Mucosa of gallbladder (tissue), 1 donor: ENCODE results near the gene NECAB3. TPM values are rescaled to one million over a fixed set of nuclear protein-coding genes. Genes with fewer than 3 reads are reported as not detected.
A peak's percentile ranks its signal among the peaks of the same experiment; 100 is the strongest.

Experiments
- DNase-seq: peaks from one replicate; pipeline ENCODE4 v3.0.0-alpha.2; 2020; ENCODE audit warnings: low spot score
- total RNA-seq: library from RNA; stranded (reverse); gene quantifications from one replicate; pipeline ENCODE4 v1.2.1, GENCODE V29; 2021
- donor health status: DM: no; HTN: no; CAD: no.

Gene NECAB3
- total RNA-seq, 1 donor from 2014 or later, result 37.3 TPM

DNA sequence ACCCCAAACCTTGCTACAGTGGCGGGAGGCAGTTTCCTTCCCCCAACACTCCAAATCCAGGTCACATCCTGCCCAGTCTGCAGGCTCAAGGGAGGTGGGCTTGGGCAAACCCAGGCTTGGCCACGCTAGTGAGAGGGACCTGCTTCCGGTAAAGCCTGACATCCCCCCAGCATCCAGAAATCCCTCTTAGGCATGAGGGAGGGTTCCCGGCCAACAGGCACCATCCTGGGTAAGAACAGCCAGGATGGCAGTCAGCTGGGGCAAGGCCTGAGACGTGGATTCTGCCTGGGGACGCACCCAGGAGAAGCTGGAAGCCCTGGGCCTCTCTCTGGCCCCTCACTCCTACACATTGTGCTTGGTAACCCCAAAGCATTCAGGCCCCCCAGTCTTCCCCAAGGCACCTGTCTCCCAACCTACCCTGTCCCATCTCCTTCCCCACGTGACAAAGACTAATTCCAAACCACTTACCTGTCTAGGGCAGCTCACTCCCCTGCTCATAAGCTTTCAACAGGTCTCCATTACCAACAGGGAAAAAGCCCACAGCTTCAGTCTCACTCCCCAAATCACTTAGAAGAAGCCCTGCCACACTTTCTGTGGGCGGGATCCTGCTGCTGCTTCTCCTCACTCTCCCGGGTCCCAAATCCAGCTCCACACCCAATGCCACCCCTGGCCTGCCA is 10.0 kb downstream of the NECAB3 start:
- no peak for DNase-seq

DNA sequence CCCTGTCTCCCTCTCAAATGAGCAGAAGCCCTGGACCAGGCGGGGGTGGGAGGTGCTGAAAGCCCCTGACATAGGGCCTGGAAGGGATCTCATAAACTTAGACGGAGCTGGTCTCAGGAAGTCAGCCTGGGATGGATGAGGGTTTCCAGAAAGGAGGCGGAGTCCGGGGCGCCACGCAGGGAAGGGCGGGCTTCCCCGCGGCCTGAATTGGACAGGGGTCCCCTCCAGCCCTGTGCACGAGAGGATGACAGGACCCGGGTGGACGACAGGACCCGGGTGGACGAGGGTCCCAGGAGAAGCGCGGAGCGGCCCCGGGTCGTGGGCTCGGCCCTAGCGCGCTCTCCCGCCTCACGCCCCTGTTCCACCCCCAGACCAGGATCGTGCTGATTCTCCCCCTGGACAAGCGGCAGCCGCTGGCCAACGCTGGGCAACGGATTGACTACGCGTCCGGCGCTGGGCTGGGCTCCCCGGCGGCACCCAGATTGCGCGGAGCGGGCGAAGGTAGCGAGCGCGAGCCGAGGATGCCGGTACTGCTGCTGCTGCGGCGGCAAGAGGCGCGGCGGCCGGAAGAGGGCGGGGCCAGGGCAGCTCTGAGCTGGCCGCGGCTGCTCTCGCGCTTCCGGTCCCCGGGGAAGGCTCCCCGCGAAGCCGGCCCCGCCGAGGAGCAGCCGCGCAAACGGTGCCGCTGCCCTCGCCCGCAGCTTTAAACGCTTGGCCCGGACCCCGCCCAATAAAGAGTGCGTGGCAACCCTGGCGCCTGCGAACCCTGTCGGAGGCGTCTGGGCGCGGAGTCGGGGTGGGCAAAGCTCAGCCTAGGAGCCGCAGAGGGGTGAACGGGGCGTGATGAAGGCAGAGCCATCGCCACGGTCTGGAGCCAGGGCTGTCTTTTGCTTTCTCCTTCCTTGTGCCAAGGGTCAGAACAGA is 10.8 kb downstream of the NECAB3 start:
- peak; percentile 84 for DNase-seq

DNA sequence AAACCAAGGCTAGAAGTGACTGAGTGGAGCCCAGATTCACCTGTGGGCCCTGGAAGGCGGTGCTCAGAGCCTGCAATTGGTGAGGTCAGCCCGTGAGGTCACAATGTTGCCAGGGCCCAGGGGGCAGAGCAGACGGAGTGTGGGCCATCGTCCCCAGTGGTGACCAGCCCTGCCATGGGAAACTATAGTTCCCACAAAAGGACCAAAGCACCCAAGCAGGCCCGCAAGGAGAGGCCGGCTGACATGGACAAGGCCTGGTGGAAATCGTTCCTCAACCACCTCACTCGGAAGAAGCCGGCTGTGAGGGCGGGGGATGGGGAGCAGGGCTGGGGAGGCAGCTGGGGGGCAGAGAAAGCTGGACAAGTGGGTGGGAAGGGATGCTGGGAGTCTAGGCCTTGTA is 12.1 kb downstream of the NECAB3 start, which contains the start of gene C20orf144:
Gene C20orf144 (plus strand): TSS at position 156 of the 400 bp plus-strand sequence. CDS start 19 bp downstream, at position 175.
- DNase-seq, result no peak

DNA sequence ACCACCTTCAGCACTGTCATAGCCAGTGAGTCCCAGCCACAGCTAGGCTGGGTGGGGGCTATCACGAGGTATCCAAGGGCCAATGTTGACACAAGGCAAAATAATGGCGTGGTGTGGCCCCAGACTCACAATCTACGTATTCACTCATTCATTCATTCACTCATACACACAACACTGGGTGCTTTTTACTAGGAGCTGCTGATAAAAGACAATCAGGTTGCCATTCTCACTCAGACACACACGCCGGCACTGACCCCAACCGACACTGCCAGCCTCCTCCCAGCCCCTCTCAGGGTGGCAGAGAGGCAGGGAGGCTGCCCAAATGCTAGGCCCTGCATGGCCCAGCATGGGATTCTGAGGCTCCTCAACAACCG is 13.6 kb downstream of the NECAB3 start:
- DNase-seq, result no peak

DNA sequence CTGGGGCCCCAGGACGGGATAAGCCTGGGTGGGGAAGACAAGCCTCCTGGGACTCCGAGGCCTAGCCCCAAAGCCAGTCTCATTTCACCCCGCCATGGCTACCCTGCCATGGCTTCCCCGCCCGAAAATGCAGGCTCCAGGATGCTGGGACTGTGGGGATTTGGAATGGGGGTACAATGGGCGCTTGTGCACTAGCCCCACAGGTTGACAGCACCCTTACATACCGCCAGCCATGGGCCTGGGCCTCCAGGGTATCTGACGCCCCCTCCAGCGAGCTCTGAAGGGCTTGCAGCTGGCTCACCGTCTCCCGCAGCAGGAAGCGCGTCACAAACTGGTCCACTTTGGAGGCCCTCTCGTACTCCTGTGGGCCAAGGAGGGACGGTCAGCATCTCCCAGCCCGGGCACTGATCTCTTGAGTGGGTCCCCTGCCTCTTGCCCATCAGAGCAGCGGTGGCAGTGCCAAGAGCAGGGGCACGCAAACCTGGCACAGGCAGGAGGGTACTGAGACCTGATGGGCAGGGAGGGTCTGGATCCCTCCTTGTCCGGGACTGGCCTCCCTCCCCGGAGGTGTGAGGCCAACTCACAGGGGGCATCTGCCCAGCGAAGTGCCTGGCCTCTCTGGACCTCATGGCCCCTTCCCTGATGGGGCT is 14.1 kb downstream of the NECAB3 start:
- no peak for DNase-seq

DNA sequence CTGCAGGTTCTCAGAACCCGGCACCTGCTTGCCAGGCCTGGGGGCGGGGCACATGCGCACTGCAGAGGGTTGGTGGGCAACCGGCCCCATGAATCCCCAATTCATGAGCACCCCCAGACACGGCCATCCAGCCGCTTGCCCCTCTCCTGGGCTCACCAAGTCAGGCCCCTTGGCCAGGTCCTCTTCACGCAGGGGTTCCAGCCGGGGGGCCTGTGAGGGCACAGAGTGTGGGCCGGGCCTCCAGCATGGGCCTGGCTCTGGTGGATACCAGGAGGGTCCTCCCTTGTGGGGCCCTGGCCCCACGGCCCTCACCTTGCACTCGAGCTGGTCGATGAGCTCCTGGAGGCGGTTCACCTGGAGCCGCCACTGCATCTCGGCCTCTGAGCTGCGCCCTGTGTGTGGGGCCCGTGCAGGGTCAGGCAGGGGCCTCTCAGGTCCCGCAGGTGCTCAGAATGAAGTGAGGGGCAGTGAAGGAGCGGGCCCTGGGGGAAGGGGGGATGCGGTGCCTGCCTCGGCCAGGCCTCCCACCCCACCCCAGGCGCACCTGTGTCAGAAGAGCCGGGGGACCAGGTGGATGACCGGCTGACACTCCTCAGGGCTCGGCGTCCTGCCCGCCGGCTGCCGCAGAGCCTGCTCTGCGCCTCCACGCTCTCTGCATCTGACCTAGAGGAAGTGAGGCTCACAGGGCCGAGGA is 14.7 kb downstream of the NECAB3 start:
- DNase-seq, result no peak

DNA sequence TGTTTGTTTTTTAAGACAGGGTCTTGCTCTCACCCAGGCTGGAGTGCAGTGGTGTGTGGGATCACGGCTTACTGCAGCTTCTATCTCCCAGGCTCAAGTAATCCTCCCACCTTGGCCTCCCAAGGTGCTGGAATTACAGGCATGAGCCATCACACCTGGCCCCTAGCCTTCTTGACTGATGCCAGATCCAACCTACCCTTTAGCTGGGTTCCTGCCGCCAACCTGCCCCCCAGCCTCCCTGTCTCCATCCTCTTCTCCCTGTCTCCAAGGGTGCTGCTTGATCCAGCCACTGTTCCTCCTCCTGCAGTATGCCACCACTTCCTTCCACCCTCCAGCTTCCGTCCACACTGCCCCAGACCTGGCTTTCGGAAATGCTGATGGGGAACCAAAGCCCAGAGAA is 15.3 kb downstream of the NECAB3 start:
- no peak for DNase-seq

DNA sequence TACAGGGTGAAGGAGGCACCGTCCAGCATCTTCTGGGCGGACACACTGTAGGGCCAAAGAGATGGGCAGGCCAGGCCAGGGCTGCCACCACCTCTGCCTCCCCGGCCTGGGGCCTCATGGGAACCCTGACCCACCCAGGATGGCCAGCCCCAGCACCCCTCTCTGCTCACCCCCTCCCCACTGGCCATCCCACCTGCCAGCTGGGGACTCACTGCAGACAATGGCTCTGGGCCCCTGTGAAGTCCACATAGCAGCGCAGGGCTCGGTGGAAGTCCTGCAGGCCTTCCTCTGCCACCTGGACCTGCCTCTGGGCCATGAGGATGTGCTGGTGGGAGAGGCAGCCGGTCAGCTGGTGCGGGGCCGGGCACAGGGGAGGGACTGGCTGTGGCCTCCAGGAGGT is 15.7 kb downstream of the NECAB3 start:
- no peak for DNase-seq

DNA sequence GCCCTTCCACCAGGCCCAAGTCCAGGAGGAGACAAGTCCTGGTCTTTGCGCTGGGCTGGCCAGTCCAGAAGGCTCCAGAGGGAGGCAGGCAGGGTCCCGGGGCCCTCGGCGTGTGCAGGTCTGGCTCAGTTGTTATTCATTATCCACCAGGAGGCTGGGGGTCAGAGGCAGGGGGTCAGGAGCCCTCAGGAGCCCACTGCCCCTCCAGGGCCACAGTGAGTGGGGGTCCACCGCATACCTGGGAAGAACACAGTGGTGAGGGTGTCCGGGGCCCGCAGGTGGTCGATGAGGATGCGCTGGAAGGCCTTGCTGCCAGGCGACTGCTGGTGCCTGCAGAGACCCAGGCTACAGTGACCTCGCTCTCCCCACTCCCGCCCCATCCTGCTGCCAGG is 16.5 kb downstream of the NECAB3 start:
- no peak for DNase-seq

DNA sequence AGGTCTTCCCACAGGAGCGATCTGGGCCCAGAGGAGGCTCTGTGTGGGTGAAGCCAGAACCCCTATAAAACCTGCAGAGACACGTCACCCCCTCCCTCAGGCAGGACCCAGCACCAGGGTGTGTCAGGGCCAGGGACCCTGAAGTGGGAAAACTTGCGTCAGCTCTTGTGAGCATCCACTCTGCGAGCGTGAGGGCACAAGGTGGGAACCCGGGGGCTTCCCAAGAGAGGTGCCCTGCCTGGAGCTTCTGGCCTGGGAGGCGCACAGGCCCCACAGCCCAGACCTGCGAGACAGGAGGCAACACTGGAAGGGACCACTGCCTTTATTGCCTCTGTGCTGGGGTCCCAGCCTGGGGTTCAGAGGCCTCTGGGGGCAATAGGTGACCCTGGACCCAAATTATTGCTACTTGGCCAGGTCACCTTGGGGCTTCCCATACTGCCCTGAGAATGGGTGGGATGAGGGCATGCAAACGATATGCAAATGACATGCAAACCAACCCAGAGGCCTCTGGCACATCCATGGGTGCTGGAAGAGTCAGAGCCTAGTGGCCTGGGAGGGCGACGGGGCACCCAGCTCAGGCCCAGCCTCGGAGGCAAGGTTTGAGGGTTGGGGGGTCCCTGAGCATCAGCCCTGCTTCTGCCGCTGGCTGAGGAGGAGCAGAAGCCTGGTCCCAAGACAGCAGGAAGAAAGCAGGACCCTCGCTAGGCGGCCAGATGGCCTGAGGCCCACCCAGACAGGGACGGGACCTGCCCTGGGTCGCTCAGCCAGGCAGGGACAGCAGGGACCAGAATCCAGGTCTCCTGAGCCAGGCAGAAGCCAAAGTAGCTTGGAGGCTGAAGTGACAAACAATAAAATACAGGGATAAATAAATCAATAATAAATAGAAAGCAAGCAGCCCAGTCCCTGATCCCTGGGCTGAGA is 17.2 kb downstream of the NECAB3 start:
- no peak for DNase-seq

DNA sequence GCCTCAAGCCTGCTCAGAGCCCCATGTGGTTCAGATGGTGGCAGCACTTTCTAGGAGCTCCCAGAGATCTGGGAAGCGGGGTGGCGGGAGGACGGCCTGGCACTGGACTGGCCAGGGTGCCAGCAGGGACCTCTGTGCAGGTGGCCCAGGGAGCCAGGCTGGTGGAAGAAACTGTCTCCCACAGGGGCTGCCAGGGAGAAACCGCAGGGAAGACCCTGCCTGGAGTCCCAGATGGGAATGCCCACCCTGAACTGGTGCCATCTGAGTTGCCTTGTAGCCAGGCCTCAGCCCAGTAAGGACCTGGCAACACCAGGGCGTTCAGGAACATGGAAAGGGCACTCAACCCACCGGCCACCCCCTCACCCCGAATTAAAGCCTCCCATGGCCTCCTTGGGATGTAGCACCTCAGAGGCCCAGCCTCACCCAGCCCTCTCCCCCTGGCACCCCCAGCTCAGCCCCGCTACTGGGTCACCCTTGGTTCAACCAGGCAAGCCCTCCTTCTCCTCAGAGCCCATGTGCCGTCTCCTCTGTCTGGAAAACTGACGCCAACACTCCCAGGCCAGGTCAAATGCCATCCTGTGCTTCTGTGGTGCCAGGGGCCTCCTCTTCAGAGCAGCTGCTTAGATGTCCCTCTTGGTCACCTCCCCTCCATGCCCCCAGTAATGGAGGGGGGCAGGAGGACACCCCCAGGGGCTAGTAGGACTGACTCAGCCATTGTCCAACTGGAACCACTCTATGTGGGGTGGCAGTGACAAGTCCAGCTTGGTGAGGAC is 18.0 kb downstream of the NECAB3 start:
- DNase-seq, result no peak

DNA sequence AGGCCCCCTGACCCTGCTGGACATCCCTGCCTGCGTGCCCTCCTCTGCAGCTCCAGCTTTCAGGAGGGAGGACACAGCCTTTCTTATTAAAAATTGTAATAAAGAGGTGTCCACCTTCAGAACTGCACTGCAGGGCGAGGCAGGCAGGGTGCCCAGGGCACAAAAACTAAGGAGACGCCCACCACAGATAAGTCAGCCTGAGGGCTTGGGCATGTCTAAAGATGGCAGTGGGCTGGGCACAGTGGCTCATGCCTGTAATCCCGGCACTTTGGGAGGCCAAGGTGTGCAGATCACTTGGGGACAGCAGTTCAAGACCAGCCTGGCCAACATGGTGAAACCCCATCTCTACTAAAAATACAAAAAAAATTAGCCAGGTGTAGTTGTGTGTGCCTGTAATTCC is 19.1 kb downstream of the NECAB3 start:
- no peak for DNase-seq

DNA sequence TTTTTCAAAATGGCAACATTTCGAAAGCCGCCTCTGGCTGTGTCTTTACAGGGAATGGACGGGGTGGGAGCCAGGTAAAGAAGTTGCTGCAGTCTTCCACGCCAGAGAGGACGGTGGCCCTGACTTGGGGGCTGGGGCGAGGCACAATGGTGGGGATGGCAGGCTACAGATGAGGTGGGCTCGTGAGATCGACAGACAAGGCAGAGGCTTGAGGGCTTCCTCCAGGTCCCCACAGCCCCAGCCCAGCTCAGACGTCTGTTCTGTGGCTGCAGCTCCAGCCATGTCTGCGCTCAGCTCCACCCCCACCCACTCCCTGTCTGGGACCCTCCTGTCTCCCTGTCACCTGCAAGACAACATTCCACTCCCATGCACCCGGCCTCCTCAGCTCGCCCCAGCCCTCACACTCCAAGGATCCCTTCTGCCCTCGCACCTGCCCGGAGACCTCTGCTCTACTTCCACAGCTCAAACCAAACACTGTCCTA is 19.5 kb downstream of the NECAB3 start:
- DNase-seq, result no peak

DNA sequence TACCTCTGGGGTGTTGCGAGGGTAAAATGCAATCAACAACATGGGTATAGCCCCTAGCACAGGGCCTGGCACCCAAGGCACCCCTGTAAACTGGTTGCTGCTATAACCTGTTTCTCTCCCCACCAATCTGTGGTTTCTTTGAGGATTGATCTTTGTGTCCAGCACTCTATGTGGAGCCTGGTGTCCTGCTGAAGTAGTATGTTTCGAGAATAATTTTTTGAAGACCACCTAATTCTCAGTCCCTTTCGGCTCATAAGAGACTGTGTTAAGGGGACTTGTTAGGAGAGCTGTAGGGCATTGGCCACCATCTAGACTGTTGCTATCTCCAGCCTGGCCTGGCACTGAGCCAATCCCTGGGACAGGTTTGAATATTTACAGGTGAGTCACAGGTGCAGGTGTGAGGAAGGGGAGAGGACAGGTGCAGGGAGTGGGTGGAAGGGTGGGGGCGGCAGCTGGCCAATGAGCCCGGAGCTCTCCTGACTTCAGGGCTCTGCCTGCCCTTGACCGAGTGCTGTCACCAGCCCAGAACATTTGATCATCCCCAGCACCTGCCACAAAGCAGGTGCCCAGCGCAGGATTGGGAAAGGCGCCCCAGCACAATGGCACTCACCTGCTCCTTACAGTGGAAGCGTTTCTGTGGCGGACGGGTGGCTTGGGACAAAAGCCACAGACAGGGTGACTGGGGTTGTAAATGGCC is 20.2 kb downstream of the NECAB3 start:
- DNase-seq, result peak; percentile 93

DNA sequence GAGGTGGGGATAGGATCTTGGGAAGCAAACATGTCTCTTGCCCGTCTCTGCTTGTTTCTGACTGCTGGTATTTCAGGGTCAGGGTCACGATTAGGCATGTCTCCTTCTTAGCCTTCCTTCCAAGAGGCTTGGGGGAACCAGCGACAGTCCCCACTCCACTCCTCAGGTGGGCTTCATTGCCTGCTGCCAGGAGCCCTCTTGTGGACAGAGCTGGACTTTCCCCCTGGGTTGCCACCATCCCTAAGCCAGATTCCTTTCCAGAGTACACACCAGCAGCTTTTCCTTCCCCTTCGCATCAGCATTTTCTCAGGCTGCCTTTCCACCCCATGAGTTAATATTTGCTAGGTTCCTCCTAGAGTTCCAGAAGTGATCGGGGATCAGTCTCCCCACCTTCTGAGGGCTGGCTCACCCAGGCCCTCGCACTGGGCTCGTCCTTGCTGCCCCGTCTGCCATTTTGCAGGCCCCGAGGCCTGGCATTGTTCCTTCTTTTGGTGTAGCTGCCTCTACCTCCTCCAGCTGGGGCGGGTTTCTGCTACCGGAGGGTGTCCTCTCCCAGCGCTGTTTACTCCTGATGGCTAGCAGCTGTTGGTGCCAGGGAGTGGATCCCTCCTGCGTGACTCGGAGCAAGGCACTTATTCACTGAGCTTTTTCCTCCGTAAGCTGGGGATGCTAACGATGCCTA is 20.9 kb downstream of the NECAB3 start:
- peak; percentile 67 for DNase-seq

DNA sequence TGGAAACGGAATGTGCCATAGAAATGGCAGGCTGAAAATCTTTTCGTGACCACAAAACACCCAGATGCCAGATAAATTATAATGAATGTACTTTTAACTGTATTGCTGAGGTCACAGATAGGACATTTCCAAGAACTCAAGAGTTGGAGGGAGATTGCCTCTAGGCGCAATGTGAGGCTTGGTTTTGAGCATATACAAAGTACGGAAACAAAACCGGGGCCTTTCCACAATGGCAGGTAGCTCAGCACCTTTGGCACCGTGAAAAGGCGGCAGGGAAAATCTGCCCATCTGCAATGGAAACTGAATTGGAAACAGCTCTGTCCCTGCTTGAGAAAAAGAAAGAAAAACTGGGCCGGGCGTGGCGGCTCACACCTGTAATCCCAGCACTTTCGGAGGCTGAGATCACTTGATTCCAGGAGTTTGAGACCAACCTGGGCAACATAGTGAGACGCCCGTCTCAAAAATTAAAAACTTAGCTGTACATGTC is 22.6 kb downstream of the NECAB3 start:
- no peak for DNase-seq

DNA sequence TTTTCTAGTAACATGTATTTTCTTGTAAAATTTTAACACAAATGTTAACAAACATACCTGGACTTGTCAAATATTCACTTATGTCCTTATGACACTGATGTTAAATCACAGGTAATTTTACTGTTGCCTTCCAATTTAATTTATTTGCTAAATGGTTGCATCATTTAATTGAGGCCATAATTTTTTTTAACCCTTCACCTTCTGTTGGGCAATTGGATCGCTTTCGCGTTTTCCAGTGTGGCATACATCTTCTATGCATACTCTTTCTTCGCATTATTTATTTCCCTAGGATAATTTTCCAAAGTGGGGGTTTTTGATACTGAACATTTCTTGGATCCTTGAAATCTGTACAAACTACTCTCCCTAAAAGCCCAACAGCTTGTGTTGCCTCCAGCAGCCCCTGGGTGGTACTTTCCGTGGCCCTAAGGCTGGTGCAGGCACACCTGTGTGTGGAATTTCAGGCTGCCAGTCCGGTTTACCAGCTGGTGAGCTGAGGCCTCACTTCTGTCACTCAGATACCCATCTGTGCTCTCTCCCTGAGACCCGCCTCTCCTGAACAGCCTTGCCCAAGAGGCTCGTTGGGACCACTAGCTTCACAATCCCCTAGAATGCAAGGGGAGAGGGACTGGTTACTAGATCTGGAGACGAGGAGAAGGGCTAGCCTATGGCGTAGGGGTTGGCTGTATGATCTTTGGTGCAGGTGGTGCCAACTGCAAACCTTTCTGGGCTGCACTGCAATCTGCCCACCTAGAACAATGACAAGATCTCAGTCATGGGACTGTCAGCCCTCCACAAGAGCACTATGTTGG is 23.3 kb downstream of the NECAB3 start:
- no peak for DNase-seq
